ENCODE measurements around the gene TSC1.

DNA sequence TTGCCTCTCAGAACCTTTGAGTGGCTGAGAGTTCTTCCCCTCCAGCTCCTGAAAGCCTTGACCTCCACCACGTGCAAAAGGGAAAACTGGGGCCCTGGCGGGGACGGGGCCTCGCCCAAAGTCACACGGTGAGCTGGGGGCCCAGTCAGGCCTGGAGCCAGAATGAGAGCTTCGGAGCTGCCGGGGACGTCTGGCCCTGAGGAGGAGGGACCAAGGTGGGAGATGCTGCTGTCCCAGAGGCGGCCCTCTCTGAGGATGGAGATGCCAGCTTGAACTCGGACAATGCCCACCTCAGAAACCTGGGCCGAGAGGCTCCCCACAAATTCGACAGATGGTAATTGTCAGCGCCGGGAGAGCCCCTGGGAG lies 67.0 kb downstream of the TSC1 start:
- TF ChIP-seq, protein P1, sequence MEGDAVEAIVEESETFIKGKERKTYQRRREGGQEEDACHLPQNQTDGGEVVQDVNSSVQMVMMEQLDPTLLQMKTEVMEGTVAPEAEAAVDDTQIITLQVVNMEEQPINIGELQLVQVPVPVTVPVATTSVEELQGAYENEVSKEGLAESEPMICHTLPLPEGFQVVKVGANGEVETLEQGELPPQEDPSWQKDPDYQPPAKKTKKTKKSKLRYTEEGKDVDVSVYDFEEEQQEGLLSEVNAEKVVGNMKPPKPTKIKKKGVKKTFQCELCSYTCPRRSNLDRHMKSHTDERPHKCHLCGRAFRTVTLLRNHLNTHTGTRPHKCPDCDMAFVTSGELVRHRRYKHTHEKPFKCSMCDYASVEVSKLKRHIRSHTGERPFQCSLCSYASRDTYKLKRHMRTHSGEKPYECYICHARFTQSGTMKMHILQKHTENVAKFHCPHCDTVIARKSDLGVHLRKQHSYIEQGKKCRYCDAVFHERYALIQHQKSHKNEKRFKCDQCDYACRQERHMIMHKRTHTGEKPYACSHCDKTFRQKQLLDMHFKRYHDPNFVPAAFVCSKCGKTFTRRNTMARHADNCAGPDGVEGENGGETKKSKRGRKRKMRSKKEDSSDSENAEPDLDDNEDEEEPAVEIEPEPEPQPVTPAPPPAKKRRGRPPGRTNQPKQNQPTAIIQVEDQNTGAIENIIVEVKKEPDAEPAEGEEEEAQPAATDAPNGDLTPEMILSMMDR (IDR thresholded peaks at IDR 0.05), result no peak
- no peak for TF ChIP-seq POLR2A (IDR thresholded peaks at IDR 0.05)

Data from testis (tissue), 2 donors.